Activated naive CD8-positive, alpha-beta T cell treated with anti-CD3 and anti-CD28 coated beads, Interleukin-2, amount 50 U/mL, for 24 hours (primary cell): ENCODE results near the gene SRGAP2B.
"Not testable (repeated sequence)": the region's sequence is repeated elsewhere in the genome, so short reads cannot be mapped to it uniquely, and the experiment has no call there.

Experiments
- ATAC-seq: fragments of 150-1000 bp; cut with Tn5 transposase; one replicate; pipeline ENCODE4 v1.10.0; 2021
- DNase-seq: peaks from one replicate; pipeline ENCODE4 v3.0.0; 2021
- H3K27ac Mint-ChIP-seq: one replicate; pipeline ENCODE4 v1.8.0; 2021; ENCODE audit warnings: mild to moderate bottlenecking, mixed read lengths
- H3K27me3 Mint-ChIP-seq: one replicate; pipeline ENCODE4 v1.8.0; 2021; ENCODE audit warnings: mixed read lengths
- H3K36me3 Mint-ChIP-seq: one replicate; pipeline ENCODE4 v1.8.0; 2021; ENCODE audit warnings: low read depth, mixed read lengths
- H3K4me1 Mint-ChIP-seq: one replicate; pipeline ENCODE4 v1.8.0; 2021; ENCODE audit warnings: mixed read lengths
- H3K4me3 Mint-ChIP-seq: one replicate; pipeline ENCODE4 v1.8.0; 2021; ENCODE audit warnings: mild to moderate bottlenecking, moderate library complexity, mixed read lengths
- H3K9me3 Mint-ChIP-seq: one replicate; pipeline ENCODE4 v1.8.0; 2021; ENCODE audit warnings: mixed read lengths

The SRGAP2B gene

DNA sequence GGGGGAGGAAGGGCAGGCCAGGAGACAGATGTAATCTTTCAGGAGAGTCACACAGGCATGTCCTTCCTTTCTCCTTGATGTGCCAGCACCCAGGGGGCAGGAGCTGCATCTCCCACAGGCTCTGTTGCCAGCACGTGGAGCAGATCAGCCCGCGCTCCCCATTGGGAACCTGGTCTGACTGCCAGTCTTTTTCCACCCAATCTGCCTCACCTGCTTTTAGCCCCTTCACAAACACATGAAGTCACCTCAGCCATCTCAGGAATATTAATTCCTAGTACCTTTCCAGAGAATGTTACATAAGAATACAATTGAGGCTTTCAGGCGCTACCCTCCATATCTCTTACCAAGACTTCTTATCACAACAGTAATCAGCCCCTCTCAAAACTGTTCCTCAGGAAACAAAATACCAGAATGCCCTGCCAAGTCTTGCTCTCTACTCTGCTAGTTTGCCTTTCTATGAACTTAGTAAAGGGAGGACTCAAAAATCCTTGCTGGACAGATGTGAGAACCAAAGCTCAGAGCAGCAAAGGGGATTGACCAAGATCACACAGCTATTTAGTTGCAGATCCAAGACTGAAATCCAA, 94.3 kb downstream of the SRGAP2B start:
- not testable (repeated sequence) for H3K27ac Mint-ChIP-seq, H3K36me3 Mint-ChIP-seq, H3K4me1 Mint-ChIP-seq, H3K9me3 Mint-ChIP-seq, H3K4me3 Mint-ChIP-seq, H3K27me3 Mint-ChIP-seq, DNase-seq, ATAC-seq

DNA sequence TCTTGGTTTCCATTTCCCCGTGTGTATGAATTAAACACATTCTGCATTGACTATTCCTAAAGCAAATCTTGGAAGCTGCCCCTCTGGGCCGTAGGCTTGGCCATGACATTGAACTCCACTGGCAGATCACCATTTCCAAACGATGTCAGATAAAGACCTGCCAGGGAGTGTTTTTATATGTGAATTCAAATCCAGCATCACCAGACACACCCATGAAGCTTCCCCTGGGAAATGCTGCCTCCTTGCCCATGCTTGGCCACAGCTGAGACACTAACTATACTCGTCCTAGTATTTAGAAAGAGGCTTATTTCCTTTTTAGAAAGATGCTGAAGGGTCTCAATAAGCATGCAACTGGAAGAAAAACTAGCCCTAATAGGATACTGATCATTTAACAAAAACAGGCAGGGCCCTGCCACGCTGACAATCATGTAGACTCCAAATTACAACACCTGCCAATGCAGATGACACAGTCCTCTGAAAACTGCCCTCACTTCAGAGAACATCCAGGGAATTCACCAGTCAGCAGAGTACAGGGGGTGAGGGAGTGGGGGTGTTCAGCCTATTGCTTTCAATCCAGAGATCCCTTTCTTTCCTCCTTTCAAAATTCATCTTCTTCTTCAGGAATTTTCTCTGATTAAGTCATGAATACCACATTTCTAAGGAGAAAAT, 94.9 kb downstream of the SRGAP2B start:
- H3K4me3 Mint-ChIP-seq, DNase-seq, H3K9me3 Mint-ChIP-seq, H3K27ac Mint-ChIP-seq, H3K4me1 Mint-ChIP-seq, H3K27me3 Mint-ChIP-seq, ATAC-seq, H3K36me3 Mint-ChIP-seq: not testable (repeated sequence)

DNA sequence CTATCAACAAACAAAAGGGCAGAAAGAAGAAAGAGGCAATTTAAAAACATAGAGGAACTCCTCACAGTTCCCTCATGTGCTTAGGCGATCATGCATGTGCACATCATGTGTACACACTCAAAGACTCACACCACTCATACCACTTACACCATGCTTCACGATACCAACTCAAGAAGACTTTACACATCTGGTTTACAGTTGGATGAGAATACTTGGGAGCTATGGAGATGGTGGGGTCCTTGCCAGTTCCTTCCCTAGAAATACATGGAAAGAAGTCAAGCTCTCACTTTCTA, 96.2 kb downstream of the SRGAP2B start:
- not testable (repeated sequence) for H3K4me3 Mint-ChIP-seq, H3K27me3 Mint-ChIP-seq, H3K36me3 Mint-ChIP-seq, DNase-seq, H3K4me1 Mint-ChIP-seq, H3K27ac Mint-ChIP-seq, H3K9me3 Mint-ChIP-seq, ATAC-seq

- DNase-seq, H3K27ac Mint-ChIP-seq, H3K27me3 Mint-ChIP-seq, H3K36me3 Mint-ChIP-seq, ATAC-seq, H3K4me3 Mint-ChIP-seq, H3K4me1 Mint-ChIP-seq, H3K9me3 Mint-ChIP-seq: not testable (repeated sequence)
Observed at GRCh38 chr1:144998134-144998980, 96.8 kb downstream of the SRGAP2B start.

DNA sequence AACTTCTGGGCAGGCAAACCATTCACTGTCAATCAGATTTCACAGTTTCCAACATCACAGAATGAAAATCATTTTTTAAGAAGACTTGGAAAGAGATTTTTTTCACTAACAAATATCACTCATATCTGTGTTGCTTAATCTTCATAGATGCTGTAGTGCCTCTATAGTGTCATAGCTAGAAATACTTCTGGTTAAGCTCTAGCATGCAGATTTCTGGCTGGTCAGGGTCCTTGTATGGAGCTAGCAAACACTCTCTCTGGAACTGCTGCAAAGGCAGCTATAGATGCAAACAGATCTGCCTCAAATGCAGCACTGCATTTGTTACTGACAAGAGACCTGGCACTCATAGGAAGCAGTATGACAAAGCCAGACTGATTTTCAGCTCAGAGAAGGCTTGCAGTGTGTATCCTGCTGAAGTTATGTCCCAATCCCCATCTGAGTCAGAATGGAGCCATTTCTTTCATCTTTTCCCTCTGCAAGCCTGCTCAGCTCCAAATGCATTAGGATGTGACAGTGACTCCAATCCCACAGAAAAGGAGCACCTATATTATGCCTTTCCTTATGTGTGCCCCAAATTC, 99.2 kb downstream of the SRGAP2B start:
- H3K4me3 Mint-ChIP-seq, H3K9me3 Mint-ChIP-seq, H3K36me3 Mint-ChIP-seq, ATAC-seq, DNase-seq, H3K27me3 Mint-ChIP-seq, H3K27ac Mint-ChIP-seq, H3K4me1 Mint-ChIP-seq: not testable (repeated sequence)

GRCh38 chr1:144992915-144993314, 102.2 kb downstream of the SRGAP2B start:
- H3K4me3 Mint-ChIP-seq, H3K9me3 Mint-ChIP-seq, H3K4me1 Mint-ChIP-seq, DNase-seq, H3K27ac Mint-ChIP-seq, H3K27me3 Mint-ChIP-seq, H3K36me3 Mint-ChIP-seq: not testable (repeated sequence)
- peak; percentile 90 for ATAC-seq

DNA sequence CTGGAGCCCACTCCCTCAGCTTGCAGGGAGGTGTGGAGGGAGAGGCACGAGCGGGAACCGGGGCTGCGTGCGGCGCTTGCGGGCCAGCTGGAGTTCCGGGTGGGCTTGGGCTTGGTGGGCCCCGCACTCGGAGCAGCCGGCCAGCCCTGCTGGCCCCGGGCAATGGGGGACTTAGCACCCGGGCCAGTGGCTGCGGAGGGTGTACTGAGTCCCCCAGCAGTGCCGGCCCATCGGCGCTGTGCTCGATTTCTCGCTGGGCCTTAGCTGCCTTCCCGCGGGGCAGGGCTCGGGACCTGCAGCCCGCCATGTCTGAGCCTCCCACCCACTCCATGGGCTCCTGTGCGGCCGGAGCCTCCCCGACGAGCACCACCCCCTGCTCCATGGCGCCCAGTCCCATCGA, 104.5 kb downstream of the SRGAP2B start:
- H3K9me3 Mint-ChIP-seq, H3K4me3 Mint-ChIP-seq, H3K4me1 Mint-ChIP-seq, H3K27ac Mint-ChIP-seq, H3K36me3 Mint-ChIP-seq, DNase-seq, H3K27me3 Mint-ChIP-seq, ATAC-seq: not testable (repeated sequence)

GRCh38 chr1:144987131-144987530, 108.0 kb downstream of the SRGAP2B start:
- H3K27me3 Mint-ChIP-seq, H3K4me3 Mint-ChIP-seq, H3K4me1 Mint-ChIP-seq, H3K9me3 Mint-ChIP-seq, DNase-seq, H3K36me3 Mint-ChIP-seq, ATAC-seq, H3K27ac Mint-ChIP-seq: not testable (repeated sequence)

- not testable (repeated sequence) for H3K27me3 Mint-ChIP-seq, H3K9me3 Mint-ChIP-seq, ATAC-seq, H3K4me1 Mint-ChIP-seq, H3K4me3 Mint-ChIP-seq, H3K27ac Mint-ChIP-seq, DNase-seq, H3K36me3 Mint-ChIP-seq
Observed at GRCh38 chr1:144986171-144986860, 108.8 kb downstream of the SRGAP2B start.

- H3K27me3 Mint-ChIP-seq, H3K9me3 Mint-ChIP-seq, DNase-seq, H3K4me1 Mint-ChIP-seq, H3K36me3 Mint-ChIP-seq, H3K4me3 Mint-ChIP-seq, ATAC-seq, H3K27ac Mint-ChIP-seq: not testable (repeated sequence)
Observed at GRCh38 chr1:144985550-144986170, 109.5 kb downstream of the SRGAP2B start.

DNA sequence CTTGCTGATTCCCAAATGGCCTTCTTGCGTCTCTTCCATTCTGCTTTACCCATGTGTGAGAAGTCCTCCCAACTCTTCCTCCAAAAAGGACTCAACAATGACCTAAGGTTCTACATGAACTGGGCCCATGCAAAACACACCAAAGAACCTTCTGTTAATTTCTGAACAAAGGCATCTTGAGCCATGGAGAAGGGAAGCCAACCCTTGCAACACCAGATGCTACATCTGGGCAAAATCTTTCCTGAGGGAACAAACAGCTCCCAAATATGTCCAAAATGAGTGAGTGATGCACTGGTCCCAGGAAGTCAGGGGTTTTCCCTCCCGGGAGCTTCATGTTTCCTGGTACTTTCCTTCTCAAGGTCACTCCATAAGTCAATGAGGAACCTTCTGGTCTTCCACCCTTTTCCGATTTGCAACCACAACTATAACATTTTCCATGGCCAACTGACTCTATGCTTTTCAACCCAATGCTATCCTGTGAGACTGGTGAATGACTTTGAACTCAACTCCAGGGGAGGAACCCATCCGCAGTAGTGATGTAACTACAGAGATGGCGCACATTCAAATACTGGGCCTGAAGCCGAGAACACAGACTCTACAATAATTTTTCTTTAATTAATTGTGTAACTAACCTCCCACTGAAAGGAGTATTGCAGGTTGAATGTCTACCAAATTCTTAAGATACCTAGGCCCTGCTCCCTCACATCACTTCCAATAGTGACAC, 112.2 kb downstream of the SRGAP2B start:
- ATAC-seq, H3K9me3 Mint-ChIP-seq, H3K27me3 Mint-ChIP-seq, H3K4me1 Mint-ChIP-seq, H3K36me3 Mint-ChIP-seq, DNase-seq, H3K27ac Mint-ChIP-seq, H3K4me3 Mint-ChIP-seq: not testable (repeated sequence)

- not testable (repeated sequence) for DNase-seq, H3K27ac Mint-ChIP-seq, H3K4me1 Mint-ChIP-seq, H3K4me3 Mint-ChIP-seq, H3K36me3 Mint-ChIP-seq, H3K27me3 Mint-ChIP-seq, H3K9me3 Mint-ChIP-seq, ATAC-seq
Observed at GRCh38 chr1:144981157-144981556, 114.0 kb downstream of the SRGAP2B start.

DNA sequence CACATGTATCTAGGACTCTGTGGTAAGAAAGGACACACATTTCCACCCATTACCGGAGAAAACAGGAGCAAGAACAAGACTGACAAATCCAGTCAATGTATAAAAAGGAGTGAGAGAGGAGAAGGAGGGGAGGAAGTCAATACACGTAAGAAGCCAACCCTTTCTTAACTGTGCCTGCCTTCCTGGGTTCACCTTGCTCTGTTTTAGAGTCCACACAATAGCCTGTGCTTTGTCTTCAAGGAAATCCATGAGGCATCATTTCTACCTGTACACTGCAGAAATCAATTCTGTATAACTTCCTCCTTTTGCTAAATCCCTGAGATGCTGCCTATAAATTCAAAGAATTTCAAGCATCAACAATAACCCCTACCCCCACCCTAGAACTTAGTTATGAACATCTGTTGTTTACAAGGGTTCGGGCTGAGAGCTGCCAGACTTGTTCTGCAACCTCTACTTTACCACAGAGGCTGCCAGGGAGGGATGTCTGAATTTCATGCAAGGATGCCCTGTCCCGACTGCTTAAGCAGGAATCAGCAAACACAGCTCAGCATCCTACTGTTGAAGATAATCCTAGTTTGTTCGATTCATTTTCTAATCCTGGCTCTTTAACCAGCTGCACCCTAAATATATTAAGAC, 115.0 kb downstream of the SRGAP2B start:
- H3K4me3 Mint-ChIP-seq, H3K9me3 Mint-ChIP-seq, H3K27ac Mint-ChIP-seq, DNase-seq, H3K36me3 Mint-ChIP-seq, H3K27me3 Mint-ChIP-seq, H3K4me1 Mint-ChIP-seq, ATAC-seq: not testable (repeated sequence)
